ENCODE results near the gene ERGIC2. TPM values are rescaled to one million over a fixed set of nuclear protein-coding genes. Genes with fewer than 3 reads are reported as not detected.

The ERGIC2 gene
- total and polyA plus RNA-seq, 2 of the 13 experiments (the other 11 are each of a cell fraction or from before 2014, with no cell fraction given): 32.6 to 73.5 TPM

GRCh38 chr12:29414368-29414767, 33.4 kb upstream of the ERGIC2 start:
- Histone ChIP-seq H3K4me1 (ENCODE audit: insufficient read depth, low read length) (no peaks in the 10 kb centered on the region), H4K20me1 (ENCODE audit: insufficient read depth, low read length) (no peaks in the 10 kb centered on the region), H3K9ac (ENCODE audit: insufficient read depth, low read depth, low read length) (no peak overlapping the region), H3K36me3 (replicated peaks in 1 of 2; ENCODE audit: control insufficient read depth in 1 of 2, insufficient read depth in 2 of 2, low read length in 2 of 2) (no peaks in the 10 kb centered on the region), H3K4me3 (replicated peaks in 1 of 3; ENCODE audit: insufficient read depth in 1 of 3, low read depth in 2 of 3, low read length in 3 of 3) (no peak overlapping the region), H2AFZ (ENCODE audit: low read length) (no peak overlapping the region), H3K27me3 (ENCODE audit: control insufficient read depth in 1 of 2, insufficient read depth in 2 of 2, low read length in 2 of 2) (no peaks in the 10 kb centered on the region), H3K79me2 (ENCODE audit: insufficient read depth, low read length) (no peaks in the 10 kb centered on the region), H3K9me3 (ENCODE audit: low read length) (no peaks in the 10 kb centered on the region), H3K27ac (ENCODE audit: extremely low read length, insufficient read depth, low read length) (no peak overlapping the region), H3K4me2 (ENCODE audit: low read depth, low read length) (no peak overlapping the region)
- DNase-seq (ENCODE audit: low spot score): no peak
- in situ Hi-C loops (cut with HindIII; ENCODE audit: extremely low pct_ligation_motif_present, low pct_unique_long_range_greater_than_20kb): no loop called here
- ChIA-PET POLR2A (no interaction called here), CTCF (ENCODE audit: low intra/inter-chr PET ratio, low total read pairs) (no interaction called here)
- no TSS peak for BruUV-seq (replicated peaks)
- intact Hi-C loops (cut with micrococcal nuclease; ENCODE audit: unreplicated experiment): no loop called here
- FAIRE-seq: no peak
- ATAC-seq: no peak
- no peak for TF ChIP-seq SMYD3 (CRISPR knock-in tag; IDR thresholded peaks at IDR 0.05)
- no peak for TF ChIP-seq ZFP37 (CRISPR knock-in tag; IDR thresholded peaks at IDR 0.05; ENCODE audit: borderline replicate concordance)
- no peak for TF ChIP-seq KLF16 (CRISPR knock-in tag; IDR thresholded peaks at IDR 0.05)
- no peak for TF ChIP-seq ZBTB46 (CRISPR knock-in tag; IDR thresholded peaks at IDR 0.05; ENCODE audit: borderline replicate concordance)
- TF ChIP-seq GRHL1 (CRISPR knock-in tag; conservative IDR thresholded peaks at IDR 0.05): no peak
- TF ChIP-seq ZBTB26 (CRISPR knock-in tag; IDR thresholded peaks at IDR 0.05; ENCODE audit: borderline replicate concordance): no peak
- no peak for TF ChIP-seq ZNF337 (CRISPR knock-in tag; IDR thresholded peaks at IDR 0.05; ENCODE audit: borderline replicate concordance, low read depth)
- no peak for TF ChIP-seq SNAPC4 (CRISPR knock-in tag; IDR thresholded peaks at IDR 0.05)
- no peak for TF ChIP-seq ZNF773 (CRISPR knock-in tag; IDR thresholded peaks at IDR 0.05; ENCODE audit: borderline replicate concordance)
- TF ChIP-seq TOPORS (CRISPR knock-in tag; IDR thresholded peaks at IDR 0.05): no peak
- no peak for TF ChIP-seq ZNF441 (CRISPR knock-in tag; IDR thresholded peaks at IDR 0.05; ENCODE audit: borderline replicate concordance)
- no peak for TF ChIP-seq ZKSCAN5 (CRISPR knock-in tag; IDR thresholded peaks at IDR 0.05)
- no peak for TF ChIP-seq CSRNP2 (CRISPR knock-in tag; conservative IDR thresholded peaks at IDR 0.05; ENCODE audit: low read depth)
- TF ChIP-seq ZNF772 (CRISPR knock-in tag; IDR thresholded peaks at IDR 0.05): no peak

All from HepG2 (cell line).